GM06990 (cell line): ENCODE data around the gene NDUFB10.

Experiments
- DNase-seq: peaks from one replicate; pipeline ENCODE4 v3.0.0-alpha.2; 2011; ENCODE audit not compliant: insufficient read length; ENCODE audit errors: extremely low read depth
- H3K27me3 ChIP-seq: replicated peaks from 2 replicates; pipeline ENCODE4 v1.6.0; 2011; ENCODE audit warnings: low read length; ENCODE audit not compliant: control insufficient read depth, insufficient read depth
- H3K36me3 ChIP-seq: 2 replicates; pipeline ENCODE4 v1.5.1; 2011; ENCODE audit warnings: low read length; ENCODE audit not compliant: control insufficient read depth, insufficient read depth
- H3K4me3 ChIP-seq: replicated peaks from 2 replicates; pipeline ENCODE4 v1.5.1; 2011; ENCODE audit warnings: low read depth, mild to moderate bottlenecking, control low read depth, low read length
- CTCF ChIP-seq: IDR thresholded peaks from 2 replicates; pipeline ENCODE4 v1.5.1; 2011; ENCODE audit warnings: low read length, control low read depth, mild to moderate bottlenecking, inconsistent platforms; ENCODE audit not compliant: insufficient read depth, poor library complexity, severe bottlenecking

Gene NDUFB10

GRCh38 chr16:2001456-2002355, 42.4 kb downstream of the NDUFB10 start:
- Histone ChIP-seq H3K4me3 (no peak overlapping the region), H3K27me3 (no peaks in the 10 kb centered on the region), H3K36me3 (peaks cover 53% of the 10 kb centered on the region)
- TF ChIP-seq CTCF, result no peak
- no peak for DNase-seq

GRCh38 chr16:2002406-2003230, 43.3 kb downstream of the NDUFB10 start:
- DNase-seq, result no peak
- H3K27me3 ChIP-seq, result no peaks in the 10 kb centered on the region
- TF ChIP-seq CTCF, result no peak
- no peak overlapping the region for H3K4me3 ChIP-seq
- H3K36me3 ChIP-seq, result peaks cover 52% of the 10 kb centered on the region

GRCh38 chr16:2003231-2003826, 44.0 kb downstream of the NDUFB10 start:
- peaks cover 48% of the 10 kb centered on the region for H3K36me3 ChIP-seq
- no peak for DNase-seq
- H3K27me3 ChIP-seq, result no peaks in the 10 kb centered on the region
- TF ChIP-seq CTCF, result no peak
- no peak overlapping the region for H3K4me3 ChIP-seq

- H3K27me3 ChIP-seq, result no peaks in the 10 kb centered on the region
- peak; percentile 100 for TF ChIP-seq CTCF
- peak; percentile 86 for DNase-seq
- H3K36me3 ChIP-seq, result peaks cover 46% of the 10 kb centered on the region
- no peak overlapping the region for H3K4me3 ChIP-seq
These were observed 44.7 kb downstream of the NDUFB10 start for GRCh38 chr16:2003827-2004641.

DNA sequence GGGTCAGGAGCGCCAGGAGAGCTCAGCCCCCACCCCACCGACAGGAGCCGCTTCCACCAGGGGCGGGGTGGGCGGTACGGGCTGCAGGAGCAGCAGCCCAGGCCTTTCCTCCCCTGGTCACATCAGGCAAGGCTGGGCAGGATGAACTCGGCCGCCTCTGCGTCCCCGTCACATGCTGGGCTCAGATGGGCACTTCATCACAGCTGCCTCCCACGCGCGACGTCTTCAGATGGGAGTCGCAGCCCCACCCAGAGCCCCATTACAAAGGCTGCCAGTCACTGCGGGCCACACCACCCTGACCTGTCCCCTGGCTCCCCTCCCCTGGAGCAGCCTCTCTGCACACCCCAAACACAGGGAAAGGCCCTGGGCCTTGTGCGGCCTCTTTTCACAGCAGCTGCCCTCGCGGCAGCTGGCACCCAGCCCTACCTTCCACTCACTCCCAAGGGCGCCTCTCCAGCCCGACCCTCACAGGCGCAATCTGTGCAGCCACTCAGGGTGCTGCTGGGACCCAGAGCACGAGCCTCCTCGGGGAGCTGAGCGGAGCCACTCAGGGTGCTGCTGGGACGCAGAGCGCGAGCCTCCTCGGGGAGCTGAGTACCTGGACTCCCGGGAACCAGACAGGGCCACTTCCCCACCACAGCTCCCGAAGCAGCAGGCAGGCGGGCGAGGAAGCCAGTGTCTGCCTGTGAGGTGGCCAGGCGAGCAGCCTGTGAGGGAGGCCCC, 45.6 kb downstream of the NDUFB10 start:
- no peak for DNase-seq

More for the DNA sequence above, 45.6 kb downstream of the NDUFB10 start:
- Histone ChIP-seq H3K36me3 (peaks cover 39% of the 10 kb centered on the region), H3K27me3 (no peaks in the 10 kb centered on the region), H3K4me3 (no peak overlapping the region)
- TF ChIP-seq CTCF, result no peak
